Activated CD4-positive, alpha-beta T cell treated with anti-CD3 and anti-CD28 coated beads, Interleukin-2, amount 50 U/mL, for 16 hours (primary cell): ENCODE results near the gene A3GALT2.

Source experiments
- DNase-seq: peaks from one replicate; pipeline ENCODE4 v3.0.0-alpha.2; 2020

A3GALT2 gene

DNA sequence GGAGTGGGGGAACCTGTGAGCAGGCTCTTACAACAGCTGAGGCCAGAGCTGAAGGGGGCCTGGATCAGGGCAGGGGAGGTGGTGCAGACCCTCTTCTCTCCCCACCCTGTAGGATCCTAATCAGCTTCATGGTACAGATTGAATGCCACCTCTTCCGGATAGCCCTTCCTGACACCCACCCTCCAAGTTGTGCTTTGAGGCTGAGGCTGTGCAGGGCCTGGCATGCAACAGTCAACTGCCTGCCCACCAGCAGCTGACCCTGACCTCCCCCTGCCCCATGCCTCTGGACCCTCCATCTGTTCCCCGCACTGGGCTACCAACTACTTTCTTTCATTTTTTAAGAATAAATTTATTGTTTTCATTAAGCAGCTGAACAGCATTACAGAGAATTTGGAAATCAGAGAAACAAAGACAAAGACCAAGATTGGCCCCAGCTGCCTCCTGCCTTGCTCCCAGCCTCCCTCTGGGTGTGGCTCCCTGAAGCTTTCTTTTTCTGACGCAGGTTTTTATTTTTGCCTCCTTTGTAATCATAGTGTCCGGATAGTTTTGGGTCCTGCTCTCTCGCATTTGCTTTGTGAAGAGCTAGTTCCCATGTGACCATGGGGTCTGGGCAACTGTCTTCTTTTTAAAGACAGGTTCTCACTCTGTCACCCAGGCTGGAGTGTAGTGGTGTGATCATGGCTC lies 51.8 kb downstream of the A3GALT2 start:
- no peak for DNase-seq

GRCh38 chr1:33268457-33268856 lies 52.4 kb downstream of the A3GALT2 start:
- DNase-seq, result no peak

- DNase-seq, result no peak
Measured at GRCh38 chr1:33267468-33268205, 53.3 kb downstream of the A3GALT2 start.

- no peak for DNase-seq
Measured at GRCh38 chr1:33266766-33267165, 54.1 kb downstream of the A3GALT2 start.

- no peak for DNase-seq
Measured at GRCh38 chr1:33265780-33266605, 54.9 kb downstream of the A3GALT2 start.

GRCh38 chr1:33263890-33264504 lies 56.9 kb downstream of the A3GALT2 start:
- DNase-seq, result no peak

DNA sequence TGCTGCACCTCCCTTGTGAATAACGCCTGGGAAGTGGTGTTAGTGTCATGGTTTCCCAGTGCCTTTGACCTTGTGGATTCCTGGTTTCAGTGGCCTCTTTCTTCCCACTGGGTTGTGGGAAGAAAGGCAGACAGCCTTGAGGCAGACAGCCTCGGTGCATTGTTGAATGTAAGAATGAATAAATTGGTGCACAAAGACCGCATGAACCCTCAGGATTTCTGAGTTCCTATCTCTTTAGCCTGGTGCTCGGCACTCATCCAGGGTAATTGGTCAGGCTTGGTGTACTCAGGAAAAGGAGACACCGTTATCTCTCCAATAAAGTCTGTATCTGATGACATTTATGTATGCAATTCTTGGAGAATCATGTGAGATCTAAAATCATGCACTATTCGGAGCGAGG lies 59.6 kb downstream of the A3GALT2 start:
- no peak for DNase-seq

DNA sequence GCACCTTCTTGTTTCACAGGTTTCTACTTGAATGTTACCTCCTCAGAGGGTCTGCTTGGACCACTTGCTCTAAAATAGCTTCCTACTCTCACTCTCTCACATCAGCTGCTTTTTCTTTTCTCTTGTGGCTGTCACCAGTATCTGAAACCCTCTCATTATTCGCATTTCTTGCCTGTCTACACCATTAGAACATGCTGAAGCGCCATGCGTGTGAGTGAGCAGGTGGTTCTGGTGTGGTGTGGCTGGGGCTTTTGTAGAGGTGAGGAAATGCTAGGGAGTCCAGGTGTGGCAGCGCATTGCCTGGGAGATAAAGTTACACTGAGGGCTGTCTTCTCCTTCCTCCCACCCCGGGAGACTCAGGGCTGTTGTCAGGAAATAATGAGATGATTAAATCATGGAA lies 60.5 kb downstream of the A3GALT2 start:
- DNase-seq, result no peak

DNA sequence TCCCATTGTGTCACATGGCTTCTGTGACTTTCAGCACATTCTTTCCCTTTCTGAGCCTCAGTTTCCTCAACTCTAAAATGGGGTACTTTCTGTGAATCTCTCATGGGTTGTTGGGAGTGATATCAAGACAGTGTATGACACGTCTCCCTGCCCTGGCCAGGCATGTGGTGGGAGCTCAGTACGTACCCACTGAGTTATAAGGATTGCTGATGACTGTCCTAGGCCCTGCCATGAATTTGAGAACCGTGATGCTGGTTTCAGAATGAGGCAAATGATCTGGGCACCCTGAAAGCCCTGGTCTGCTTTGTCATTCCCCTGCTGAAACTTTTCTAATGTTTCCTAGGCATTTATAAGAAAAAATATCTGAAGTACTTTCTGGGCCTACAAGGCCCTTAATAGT lies 61.0 kb downstream of the A3GALT2 start:
- peak; percentile 39 for DNase-seq

- DNase-seq, result no peak
Measured at GRCh38 chr1:33258788-33259274, 62.1 kb downstream of the A3GALT2 start.

DNA sequence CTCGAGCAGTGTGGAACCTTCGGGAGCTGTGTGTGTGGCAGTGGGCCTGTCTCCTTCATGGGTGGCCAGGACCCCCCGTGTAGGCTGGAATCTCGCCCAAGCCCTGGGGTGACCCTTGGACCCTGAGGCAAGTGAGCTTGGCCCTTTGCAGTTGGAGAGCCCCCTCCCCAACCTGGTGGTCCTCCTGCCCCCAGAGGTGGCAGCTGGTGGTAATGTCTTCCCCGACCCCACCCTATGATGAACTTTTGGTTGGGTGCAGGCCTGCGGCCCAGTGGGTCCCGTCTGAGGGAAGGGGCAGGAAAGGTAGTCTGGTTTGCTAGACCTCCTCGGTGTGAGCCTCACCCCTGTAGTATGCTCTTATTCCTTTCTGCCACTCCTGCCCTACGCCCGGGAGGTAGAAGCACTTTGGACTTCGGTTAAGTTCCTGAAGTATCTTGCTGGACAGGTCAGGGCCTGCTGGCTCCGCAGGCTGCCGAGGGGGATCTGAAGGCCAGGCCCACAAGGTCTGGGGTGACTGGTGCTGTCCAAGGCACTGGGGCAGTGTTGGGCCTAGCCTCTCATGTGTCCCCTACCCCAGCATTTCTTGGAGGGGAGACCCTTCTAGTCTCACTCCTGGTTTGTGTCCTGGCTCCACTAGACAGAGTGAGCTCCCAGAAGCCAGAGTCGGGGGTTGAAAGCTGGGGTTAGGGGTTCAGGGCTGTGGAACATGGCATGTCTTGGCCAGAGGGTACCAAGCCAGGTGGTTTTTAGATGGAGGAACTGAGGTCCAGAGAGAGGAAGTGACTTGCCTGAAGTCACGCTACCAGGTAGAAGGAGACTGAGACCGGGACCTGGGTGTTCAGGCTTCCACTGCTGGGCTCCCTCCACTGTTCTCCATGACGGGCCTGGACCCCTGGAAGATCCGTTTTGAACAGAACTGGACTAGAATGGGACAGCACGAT lies 62.9 kb downstream of the A3GALT2 start:
- no peak for DNase-seq

- no peak for DNase-seq
Measured at GRCh38 chr1:33257207-33257771, 63.6 kb downstream of the A3GALT2 start.
